Iris pigment epithelial cell (primary cell): Measurements from ENCODE around the gene LYRM4.

Source experiments
- DNase-seq: peaks from one replicate; pipeline ENCODE4 v3.0.0-alpha.2; 2011; ENCODE audit warnings: low read depth

LYRM4 gene

DNA sequence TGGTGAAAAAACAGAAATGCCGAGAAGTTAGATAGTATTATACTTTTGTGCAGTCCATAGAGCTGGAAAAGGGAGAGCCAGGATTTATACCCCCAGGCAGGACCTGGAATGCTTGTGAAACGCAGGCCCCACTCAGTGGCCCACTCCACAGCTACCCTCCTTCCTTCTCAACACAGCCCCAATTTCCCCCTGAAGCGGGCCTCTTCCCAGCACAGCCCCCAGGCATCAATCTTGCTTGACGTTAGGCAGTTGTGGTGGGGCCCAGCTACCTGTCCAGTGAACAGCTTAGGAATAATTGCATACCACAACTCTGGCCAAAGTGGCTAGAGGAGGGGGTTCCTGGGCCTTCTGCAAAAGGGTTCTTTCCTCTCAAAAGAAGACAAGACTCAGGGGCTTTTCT lies 114.4 kb downstream of the LYRM4 start:
- DNase-seq: no peak

DNA sequence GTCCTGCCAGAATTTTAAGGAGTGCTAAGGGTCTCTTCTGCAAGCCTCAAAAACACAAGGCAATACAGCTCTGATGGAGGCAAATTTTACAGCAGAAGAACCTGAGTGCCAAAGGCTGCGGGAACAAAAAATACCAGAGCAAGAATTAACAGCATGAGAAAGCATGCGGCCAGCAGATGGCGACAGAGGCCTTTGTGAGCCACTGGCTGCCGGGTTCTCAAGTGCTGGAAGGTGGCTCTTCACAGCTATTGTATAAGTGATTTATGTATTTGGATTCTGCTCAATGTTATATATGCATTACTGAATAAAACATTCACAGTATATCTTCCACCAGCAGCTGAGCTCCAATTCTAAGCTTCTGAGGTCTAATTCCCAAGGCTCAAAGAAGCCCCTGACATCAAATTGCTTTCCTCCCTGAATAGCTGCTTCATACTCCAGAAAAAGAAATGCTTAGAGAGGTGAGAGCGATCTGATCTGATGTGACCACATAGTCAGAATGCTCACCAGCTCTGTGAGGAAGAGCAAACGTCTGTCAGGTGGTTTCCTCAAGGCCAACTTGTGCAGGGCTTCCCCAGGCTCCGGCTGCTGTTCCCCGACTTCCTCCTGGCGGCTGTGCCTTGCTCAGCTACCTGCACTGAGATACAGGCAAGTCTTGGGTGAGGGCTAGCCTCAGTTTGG lies 117.0 kb downstream of the LYRM4 start:
- peak; percentile 76 for DNase-seq

DNA sequence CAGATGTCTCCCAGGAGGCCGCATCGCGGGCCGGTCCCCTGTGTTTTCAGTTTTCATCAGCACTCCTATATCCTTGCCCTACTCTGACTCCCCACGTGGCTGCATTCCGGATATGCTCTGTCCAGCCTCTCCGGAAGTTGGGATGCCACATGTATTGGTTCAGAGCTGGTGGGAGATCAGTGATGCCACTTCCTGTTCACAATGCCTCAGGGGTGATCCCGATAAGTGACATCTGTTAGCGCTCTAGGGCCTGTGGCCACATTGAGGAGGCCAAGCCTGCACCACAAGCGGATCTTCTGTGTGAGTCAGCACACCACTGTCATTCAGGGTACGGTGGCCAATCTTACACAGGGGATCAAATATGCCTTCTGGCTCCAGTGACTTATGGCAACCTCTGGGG lies 117.8 kb downstream of the LYRM4 start:
- DNase-seq: no peak

DNA sequence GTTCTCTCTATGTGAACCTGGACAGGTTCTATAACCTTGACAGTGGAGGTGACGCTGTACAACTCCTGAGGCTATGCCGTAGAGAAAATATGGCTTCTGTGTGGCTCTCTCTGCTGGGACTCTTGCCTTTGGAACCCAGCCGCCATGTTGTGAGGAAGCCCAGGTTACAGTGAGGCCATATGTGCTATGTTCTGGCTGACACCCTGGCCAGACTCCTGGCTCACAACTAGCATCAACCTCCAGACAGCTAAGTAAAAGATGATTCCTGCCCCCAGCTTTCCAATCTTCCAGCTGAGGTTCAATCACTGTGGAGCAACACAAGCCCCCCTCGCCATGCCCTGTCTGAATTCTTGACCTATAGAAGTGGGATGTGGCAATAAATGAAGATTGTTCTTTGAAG lies 118.6 kb downstream of the LYRM4 start:
- no peak for DNase-seq

DNA sequence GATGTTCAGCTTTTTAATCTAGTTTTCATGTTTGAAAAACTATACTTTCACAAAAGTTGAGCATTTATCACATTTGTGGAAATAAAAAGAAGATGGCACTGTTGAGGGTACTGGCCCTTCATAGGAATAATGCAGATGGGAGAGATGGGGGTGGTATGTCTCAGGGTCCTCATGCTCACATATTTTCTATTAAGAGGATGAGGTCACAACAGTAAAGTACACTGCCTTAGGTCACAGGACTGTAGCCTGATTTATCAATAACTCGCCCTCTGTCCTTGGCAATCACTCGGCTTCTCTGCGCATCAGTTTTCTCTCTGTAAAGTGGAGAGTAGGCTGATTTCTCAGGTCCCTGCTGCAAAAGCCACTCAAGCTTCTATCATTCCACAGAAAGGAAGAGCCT lies 119.7 kb downstream of the LYRM4 start:
- DNase-seq: no peak

DNA sequence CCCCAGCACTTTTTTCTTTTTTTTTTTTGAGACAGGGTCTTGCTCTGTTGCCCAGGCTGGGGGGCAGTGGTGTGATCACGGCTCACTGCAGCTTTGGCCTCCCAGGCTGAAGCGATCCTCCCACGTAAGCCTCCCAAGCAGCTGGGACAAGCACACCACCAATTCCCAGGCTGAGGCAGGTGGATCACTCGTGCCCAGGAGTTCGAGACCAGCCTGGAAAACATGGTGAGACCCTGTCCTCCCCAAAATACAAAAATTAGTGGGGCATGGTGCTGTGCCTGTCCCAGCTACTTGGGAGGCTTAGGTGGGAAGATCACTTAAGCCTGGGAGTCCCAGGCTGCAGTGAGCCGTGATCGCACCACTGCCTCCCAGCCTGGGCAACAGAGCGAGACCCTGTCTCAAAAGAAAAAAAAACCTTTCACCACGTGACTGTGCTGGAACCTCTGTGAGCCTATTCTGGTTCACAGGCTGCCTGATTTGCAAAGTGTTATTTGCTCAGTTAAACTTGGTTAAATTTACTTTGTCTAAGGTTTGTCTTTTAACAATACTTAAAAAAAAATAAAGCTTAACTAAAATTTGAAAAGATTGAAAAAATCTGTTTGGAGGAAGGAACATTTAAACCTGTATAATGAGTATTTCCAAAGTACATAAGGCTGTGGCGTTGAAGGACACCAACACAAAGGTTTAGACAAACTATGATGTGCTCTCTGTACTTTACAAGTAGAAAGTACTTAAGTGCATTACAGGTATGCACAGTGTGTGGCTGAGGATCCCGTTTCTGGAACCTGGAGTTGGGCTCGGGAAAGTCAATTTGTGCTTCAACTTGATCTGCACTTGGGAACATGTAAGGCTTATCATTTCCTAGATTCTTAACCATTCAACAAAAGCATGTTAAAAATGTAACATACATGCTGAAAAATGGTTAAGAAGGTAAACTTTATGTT lies 120.7 kb downstream of the LYRM4 start:
- no peak for DNase-seq

DNA sequence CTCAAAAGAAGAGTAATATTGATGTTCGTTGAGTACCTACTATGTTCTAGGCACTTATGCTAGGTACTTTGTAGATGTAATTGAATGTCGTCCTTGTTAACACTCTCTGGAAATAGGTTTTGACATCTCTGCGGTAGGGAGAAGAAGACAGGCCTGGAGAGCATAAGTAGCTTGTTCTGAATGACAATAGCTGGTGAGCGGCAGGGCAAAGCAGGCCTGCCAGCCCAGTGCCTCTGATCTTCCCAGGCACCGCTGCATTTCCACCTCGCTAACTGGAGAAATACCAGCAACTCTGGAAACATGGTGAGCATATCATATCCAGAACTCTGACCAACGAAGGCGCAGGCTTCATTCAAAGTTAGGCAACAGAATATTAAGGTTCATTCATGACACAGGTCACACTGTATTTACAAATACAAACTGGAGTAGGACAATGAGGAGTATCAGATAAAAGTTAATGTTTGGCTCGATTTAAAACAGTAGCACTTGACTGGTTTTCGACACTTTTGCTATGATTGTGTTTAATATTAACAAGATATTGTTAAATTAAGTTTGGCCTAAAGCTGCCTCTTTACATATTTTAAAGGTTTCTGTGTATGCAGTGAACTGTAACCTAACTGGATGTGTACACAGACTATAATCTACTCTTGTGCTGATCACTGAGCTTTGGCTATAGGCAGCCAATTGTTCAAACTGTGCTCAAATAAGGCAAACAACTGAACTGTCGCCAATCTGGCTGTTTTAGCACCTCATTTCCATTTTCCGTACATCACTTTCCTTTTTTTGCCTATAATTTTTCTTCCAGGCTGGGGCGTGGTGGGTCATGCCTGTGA lies 121.5 kb downstream of the LYRM4 start:
- no peak for DNase-seq

DNA sequence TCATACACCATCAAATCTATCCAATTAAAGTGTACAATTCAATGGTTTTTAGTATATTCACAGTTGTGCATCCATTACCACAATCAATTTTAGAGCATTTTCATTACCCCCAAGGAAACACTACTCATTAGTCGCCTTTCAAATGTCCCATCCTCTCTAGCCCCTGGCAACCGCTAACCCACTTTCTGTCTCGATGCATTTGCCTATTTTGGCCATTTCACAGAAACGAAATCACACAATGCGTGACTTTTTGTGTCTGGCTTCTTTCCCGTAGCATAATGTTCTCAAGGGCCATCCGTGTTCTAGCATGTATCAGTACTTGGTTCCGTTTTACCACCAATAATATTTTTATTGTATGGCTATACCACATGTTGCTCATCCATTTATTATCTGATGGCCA lies 123.9 kb downstream of the LYRM4 start:
- no peak for DNase-seq

DNA sequence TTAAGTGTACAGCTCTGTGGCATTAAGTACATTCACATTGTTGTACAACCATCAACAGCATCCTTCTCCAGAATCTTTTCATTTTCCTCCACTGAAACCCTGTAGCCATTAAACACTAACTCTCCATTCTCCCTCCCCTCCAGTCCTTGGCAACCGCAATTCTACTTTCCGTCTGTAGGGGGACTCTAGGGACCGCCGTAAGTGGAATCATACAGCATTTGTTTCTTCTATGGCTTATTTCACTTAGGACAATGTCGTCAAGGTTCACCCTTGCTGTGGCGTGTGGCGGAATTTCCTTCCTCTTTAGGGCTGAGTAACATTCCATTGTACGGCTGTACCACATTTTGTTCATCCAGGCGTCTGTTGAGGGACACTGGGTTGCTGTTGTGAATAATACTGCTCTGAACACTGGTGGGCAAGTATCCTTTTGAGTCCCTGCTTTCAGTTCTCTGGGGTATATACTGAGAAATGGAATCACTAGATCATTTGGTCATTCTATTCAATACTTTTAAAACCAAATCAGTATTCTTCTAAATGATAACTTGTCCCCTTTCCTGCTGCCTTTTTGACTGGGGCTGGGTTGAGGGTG lies 124.9 kb downstream of the LYRM4 start:
- peak; percentile 43 for DNase-seq

DNA sequence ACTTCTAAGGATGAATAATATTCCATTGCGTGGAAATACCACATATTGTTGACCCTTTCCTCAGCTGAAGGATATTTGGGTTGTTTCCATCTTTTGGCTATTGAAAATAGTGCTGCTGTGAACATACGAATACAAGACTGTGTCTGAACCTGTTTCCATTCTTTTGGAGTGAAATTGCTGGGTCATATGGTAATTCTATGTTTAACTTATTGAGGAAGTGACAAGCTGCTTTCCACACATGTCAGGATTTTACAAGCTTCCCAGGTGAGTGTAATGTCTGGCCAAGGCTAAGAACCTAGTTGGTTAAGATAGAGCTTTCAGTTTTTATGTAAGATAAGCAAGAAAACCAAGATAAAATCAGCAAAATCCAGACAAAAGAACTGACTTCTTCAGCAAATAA lies 126.8 kb downstream of the LYRM4 start:
- DNase-seq: no peak

DNA sequence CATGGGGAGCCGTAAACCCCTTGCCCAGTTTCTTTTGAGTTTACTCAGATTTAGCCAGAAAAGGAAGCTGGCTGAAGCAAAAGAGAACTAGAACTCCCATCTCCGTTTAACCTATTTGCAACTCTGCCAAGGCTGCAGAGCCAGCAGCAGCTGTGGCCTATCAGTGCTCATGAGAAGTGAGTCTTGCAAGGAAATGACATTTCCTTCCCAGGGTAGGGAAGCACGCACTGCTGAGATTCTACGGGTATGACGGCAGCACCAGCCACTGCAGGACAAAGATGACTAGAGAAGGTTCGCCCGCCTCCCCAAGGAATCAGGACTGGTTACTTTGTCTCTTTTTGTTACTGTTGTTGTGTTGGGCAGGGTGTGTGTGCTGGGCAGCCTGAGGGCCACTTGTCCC lies 128.0 kb downstream of the LYRM4 start:
- peak; percentile 70 for DNase-seq

DNA sequence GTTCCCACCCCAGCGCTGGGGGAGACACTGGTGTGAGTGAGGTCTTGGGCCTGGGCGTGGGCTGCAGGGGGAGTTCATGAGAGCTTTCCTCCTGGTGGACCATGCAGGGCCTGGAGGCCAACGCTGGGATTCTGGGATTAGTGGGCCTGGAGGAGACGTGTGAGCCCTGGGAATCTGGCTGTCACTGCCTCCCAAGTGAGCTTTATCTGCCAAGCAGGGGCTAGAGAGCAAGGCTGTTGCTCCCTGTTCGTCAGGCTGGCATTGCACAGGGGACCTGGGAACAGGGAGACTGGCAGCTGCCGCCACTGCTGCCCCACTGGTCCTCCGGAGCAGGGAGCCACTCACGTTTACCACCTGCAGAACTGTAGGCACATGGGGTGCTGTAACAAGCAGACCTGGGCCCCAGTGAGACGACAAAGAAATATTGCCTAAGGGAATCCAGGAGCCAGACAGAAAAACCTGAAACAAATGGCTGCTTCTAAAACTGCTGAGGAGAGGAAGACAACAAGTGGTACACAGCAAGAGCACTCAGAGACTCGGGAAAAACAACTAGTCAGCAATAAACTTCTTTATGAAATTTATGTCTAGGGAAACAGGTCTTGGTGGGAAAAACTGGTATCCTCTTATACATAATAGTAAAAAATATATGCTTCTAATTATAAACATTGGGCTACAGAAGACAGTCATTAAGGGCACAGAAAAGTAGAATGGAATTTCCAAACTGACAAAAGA lies 130.4 kb downstream of the LYRM4 start:
- DNase-seq: no peak

DNA sequence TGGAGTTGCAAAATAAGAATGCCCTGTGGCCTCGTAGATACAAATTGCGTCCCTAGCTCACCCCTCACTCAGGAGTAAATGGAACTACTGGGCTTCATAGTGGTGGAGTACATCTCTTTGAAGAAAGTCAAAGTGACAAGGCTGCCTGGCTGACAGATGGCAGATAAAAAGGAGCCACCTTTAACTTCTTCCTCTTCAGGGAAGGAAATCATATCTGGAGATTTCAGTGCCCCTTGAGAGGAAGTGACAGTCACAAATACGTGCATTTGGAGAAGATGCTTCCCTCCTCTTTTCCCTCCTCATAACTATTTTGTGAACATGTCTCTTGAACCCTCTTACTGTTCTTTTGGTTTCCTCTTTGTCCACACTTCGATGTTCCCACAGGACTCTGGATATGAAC lies 132.4 kb downstream of the LYRM4 start:
- no peak for DNase-seq

DNA sequence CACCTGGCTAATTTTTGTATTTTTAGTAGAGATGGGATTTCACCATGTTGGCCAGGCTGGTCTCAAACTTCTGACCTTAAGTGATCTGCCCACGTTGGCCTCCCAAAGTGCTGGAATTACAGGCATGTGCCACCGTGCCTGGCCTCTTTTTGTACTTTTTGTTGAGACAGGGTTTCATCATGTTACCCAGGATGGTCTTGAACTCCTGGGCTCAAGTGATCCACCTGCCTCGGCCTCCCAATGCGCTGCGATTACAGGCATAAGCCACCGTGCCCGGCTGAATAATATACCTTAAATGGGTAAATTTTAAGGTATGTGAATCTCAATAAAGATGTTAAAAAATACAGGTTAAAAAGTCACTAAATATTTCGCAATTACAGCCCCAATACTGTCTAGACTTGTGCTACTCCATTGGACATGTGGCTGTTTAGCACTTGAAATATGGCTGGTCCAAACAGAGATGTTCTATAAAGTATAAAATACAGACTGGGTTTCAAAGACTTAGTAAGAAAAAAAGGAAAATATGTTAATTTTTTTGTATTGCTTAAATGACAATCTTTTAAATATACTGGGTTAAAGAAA lies 133.6 kb downstream of the LYRM4 start:
- no peak for DNase-seq

DNA sequence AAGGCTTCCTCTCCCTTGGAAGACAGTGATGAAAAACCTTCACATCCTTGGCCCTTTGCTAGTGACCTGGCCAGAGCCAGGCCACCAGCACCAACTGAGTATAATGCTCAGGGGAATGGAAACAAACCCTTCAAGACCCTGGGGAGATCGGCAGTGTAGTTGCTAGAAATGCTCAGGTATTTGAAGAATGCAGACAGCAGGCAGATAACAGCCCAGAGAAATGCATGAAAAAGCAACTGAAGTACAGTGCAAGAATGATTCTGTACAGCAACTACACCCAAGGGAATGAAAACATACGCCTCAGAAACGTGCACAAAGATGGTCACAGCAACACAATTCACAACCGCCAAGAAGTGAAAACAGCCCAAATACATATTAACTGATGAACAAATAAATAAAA lies 134.5 kb downstream of the LYRM4 start:
- peak; percentile 76 for DNase-seq

DNA sequence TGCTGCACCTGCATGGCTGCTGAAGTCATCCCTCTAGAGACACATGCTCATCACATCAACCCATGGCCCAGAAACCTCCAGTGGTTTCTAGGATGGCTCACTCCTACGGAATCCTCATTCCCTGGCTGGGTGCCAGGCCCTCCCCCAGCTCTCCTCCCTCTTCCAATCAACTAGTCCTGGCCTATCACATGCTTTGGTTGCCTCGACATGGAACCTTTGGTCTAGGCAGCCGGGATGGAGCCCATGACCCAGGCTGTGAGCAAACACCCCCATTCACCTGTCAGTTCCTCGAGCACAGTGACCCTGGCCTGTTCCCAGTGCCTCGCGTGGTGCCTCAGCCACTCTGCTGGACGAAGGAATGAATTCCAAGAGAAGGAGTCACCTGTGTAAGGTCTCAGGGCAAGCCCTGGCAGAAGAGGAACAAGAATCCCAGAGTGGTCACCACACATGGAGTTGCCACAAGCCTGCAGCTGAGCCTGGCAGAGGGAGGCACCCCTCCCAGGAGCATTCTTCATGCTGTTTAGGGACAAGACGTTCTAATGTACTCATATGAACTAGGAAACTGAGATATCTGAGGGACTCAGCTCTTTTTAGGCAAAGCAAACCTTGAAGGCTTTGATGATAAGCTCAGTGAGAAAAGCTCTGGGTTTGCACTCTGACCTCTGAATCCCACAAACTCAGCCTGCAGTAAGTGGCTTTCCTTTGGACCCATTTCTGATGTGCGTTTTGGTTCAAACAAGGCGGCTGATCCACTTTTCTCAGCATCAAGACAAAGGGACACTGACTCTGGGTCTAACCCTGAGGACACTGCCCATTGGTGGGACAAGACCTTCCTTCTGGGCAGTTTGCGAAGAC lies 135.4 kb downstream of the LYRM4 start:
- DNase-seq: peak; percentile 85

DNA sequence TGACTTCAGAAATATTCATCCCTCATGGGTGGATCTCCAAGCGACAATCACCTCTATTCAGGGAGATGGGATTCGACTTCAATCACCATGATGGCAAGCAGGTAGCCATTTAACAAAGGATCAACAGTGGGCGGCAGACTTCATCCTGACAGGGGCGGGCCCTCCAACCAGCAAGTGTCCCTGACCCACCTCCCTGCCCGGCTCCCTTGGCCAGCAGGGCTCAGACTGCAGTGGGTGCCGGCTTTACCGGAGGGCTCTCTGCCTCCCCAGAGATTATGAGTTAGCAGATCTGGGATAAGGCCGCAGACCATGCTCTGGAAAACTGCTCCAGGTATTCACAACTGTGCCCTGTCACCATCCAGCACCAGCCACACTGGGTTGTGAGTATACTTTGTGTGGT lies 136.2 kb downstream of the LYRM4 start:
- no peak for DNase-seq

DNA sequence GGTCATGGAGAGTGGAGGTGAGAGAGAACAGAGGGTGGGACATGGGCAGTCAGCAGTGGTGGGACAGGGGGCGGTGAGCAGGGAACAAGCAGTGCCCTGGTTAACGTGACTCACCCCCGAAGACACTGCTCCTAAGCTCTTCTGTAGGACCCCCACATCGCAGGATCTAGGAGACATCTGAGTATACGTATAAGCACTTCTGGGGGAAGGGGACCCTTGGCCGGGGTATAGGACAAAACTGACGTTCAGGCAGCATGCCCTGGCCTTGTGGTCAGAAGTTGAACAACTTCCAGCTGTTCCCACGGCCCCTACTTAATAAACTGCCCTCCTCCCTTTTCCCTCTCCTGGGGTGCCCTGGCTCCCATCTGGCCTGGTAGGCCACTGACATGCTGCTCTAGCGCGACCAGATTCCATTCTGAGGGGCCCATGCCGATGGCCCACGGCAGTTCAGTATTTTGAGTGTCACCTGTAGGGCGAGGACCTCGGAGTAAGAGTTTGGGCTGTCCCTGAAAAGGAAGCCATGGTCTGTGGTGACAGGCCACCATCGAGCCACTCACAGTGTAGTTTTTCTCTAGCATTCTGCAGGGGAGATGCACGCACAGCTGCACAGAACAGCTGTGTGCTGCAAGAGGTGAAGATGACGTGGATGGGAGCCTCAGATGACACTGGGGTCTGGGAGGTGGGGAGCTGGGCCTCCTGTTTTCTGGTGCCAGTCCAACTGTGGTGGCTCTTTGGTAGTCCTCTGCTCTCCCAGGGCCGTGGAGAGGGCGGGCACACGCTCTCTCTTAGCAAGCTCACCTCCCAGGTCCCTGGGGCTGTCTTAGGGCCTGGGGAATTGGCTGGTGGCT lies 137.2 kb downstream of the LYRM4 start:
- DNase-seq: no peak

DNA sequence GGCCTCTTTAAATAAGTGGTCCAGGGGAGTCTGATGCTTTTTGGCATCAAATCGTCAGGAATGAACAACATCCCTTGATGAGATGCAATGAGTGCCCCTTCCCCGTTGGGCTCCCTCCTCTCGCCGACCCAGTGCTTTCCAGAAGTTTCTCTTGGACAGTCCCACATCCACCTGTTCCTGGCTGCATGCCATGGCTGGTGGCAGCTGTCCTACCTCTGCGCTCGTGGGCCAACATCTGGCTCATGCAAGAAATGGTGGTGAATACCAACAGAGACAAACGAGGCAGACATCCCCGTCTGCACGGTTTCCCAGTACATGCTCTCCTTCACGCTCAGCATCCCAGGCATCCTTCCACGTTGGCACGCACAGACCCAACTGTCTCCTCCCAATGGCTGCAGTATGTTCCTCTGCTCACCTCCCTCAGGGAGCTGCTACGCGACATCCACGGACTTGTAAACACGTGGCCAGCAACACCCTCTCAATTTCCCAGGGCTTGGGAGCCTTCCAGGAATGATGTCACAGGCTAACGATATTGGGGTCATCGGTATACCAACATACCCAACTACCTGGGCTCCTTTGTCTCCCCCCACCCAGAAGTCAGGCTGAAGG lies 138.1 kb downstream of the LYRM4 start:
- no peak for DNase-seq
